Subcutaneous adipose tissue (tissue), 4 donors: ENCODE measurements around the gene GRIK2. TPM values are rescaled to one million over a fixed set of nuclear protein-coding genes. Genes with fewer than 3 reads are reported as not detected.

Source experiments
- CTCF ChIP-seq: fragments of 450-650 bp; IDR thresholded peaks from one replicate; pipeline ENCODE4 v1.5.1; 2016; ENCODE audit warnings: low read depth, mild to moderate bottlenecking, control low read depth, antibody characterized with exemption, moderate library complexity
- total RNA-seq, 4 donors: library from RNA; depleted of rRNA; stranded (reverse); fragments of >200 nt; gene quantifications; one replicate each; pipeline ENCODE4 v1.1.0, GENCODE V29; 2016

The GRIK2 gene
- total RNA-seq, 4 donors from 2014 or later, result 0.19 to 1.5 (median 0.81) TPM

- TF ChIP-seq CTCF, result no peak
These were observed 452.1 kb downstream of the GRIK2 start for GRCh38 chr6:101845621-101846020.

GRCh38 chr6:101847690-101848089 is 454.2 kb downstream of the GRIK2 start:
- TF ChIP-seq CTCF, result no peak

GRCh38 chr6:101851911-101852310 is 458.4 kb downstream of the GRIK2 start:
- TF ChIP-seq CTCF, result no peak

GRCh38 chr6:101853231-101854085 is 459.9 kb downstream of the GRIK2 start:
- no peak for TF ChIP-seq CTCF

- TF ChIP-seq CTCF, result no peak
These were observed 482.9 kb downstream of the GRIK2 start for GRCh38 chr6:101876431-101876830.

GRCh38 chr6:101878554-101879276 is 485.2 kb downstream of the GRIK2 start:
- no peak for TF ChIP-seq CTCF

- TF ChIP-seq CTCF, result no peak
These were observed 486.3 kb downstream of the GRIK2 start for GRCh38 chr6:101879782-101880181.
